Right lobe of liver (tissue), 6 donors: ENCODE results near the gene REC114. TPM values are rescaled to one million over a fixed set of nuclear protein-coding genes. Genes with fewer than 3 reads are reported as not detected.

Experiments used
- ATAC-seq, 4 donors: fragments of 200-7000 bp; cut with Tn5 transposase; one replicate each; pipeline ENCODE4 v1.9.1; 2020; ENCODE audit warnings: mild to moderate bottlenecking in 4 of 4, moderate library complexity in 4 of 4
- DNase-seq, 3 donors: peaks; one replicate each; pipeline ENCODE4 v3.0.0-alpha.2; 2020
- H3K27ac ChIP-seq, 3 donors: fragments of 200-600 bp; one replicate each; pipeline ENCODE4 v1.8.0; 2022
- H3K27me3 ChIP-seq, 2 donors: fragments of 200-600 bp; one replicate each; pipeline ENCODE4 v1.8.0; 2022
- H3K36me3 ChIP-seq, 4 donors: fragments of 200-600 bp; sonication (generic) in 1 of 4; one replicate each; pipeline versions ENCODE4 v1.5.1 to v1.8.0; 2017 to 2022; ENCODE audit warnings: control low read depth in 1 of 4
- H3K4me1 ChIP-seq, 4 donors: fragments of 200-600 bp; sonication (generic) in 1 of 4; one replicate each; pipeline versions ENCODE4 v1.5.1 to v1.8.0; 2017 to 2022; ENCODE audit warnings: control low read depth in 1 of 4
- H3K4me3 ChIP-seq, 3 donors: fragments of 200-600 bp; one replicate each; pipeline ENCODE4 v1.8.0; 2022
- H3K9me3 ChIP-seq, 4 donors: fragments of 200-600 bp; sonication (generic) in 1 of 4; one replicate each; pipeline versions ENCODE4 v1.5.1 to v1.8.0; 2017 to 2022; ENCODE audit warnings: control low read depth in 1 of 4
- CTCF ChIP-seq, 4 donors: fragments of 200-600 bp in 3 of 4; fragments of 450-650 bp in 1 of 4; IDR thresholded peaks; one replicate each; pipeline versions ENCODE4 v1.5.1 to v1.8.0; 2016 to 2022; ENCODE audit warnings: antibody characterized with exemption in 4 of 4, mild to moderate bottlenecking in 2 of 4
- POLR2A ChIP-seq: fragments of 450-650 bp; IDR thresholded peaks from one replicate; pipeline ENCODE4 v1.6.1; 2017; ENCODE audit warnings: antibody characterized with exemption, mild to moderate bottlenecking
- WGBS: methylation state at CpG from one replicate; pipeline ENCODE4 v1.1.6; 2018; ENCODE audit warnings: low coverage, low lambda C conversion rate; ENCODE audit not compliant: insufficient coverage; ENCODE audit errors: missing lambda C conversion rate; 5-methylcytosine and 5-hydroxymethylcytosine counted together
- intact Hi-C, 2 donors: fragments of 100-400 bp; cut with DNase I; formaldehyde crosslinking; loops; one replicate each; pipeline versions ENCODE4 v1.11.2 to v1.14.1; 2022
- total RNA-seq, 6 experiments: library from RNA; depleted of rRNA in 2 of 6; stranded (reverse); fragments of >200 nt in 2 of 6; fragmentation: NEBNext Ultra II Directional in 3 of 6; extraction: Animal tissue kit (Norgen Biotek cat#: 25700) in 3 of 6; gene quantifications; one replicate each; pipeline versions ENCODE4 v1.1.0 to v1.2.4, GENCODE V29; 2016 to 2023
- donor health status: DM: no; HTN: yes; CAD: no.
- donor health status: DM: no; HTN: no; CAD: no.
- donor health status: DM: no; HTN: no; CAD: no.
- donor health status: DM: no; HTN: yes; CAD: no.
- donor health status: DM: no; HTN: yes; CAD: no.

Gene REC114
- total RNA-seq, 6 experiments from 2014 or later: not detected

- no peaks in the 10 kb centered on the region for H3K9me3 ChIP-seq
- DNase-seq: no peak
- no peak for ATAC-seq
- no peaks in the 10 kb centered on the region for H3K36me3 ChIP-seq
- no peak for TF ChIP-seq POLR2A
- no peak overlapping the region for H3K27ac ChIP-seq
- no peaks in the 10 kb centered on the region for H3K4me1 ChIP-seq
- no peaks in the 10 kb centered on the region for H3K27me3 ChIP-seq
- intact Hi-C loops: no loop called here
- WGBS: 72% methylated on average over 3 of the region's 3 CpGs
- H3K4me3 ChIP-seq: no peak overlapping the region
Measured at GRCh38 chr15:73530649-73531048, 87.7 kb downstream of the REC114 start.

GRCh38 chr15:73538123-73538522, 95.2 kb downstream of the REC114 start:
- ATAC-seq (no peak), DNase-seq (no peak)
- TF ChIP-seq POLR2A (no peak), CTCF (IDR thresholded peaks at IDR 0.05) (no peak)
- intact Hi-C loops: no loop called here
- Histone ChIP-seq H3K9me3 (no peaks in the 10 kb centered on the region), H3K4me3 (no peak overlapping the region), H3K27ac (no peak overlapping the region), H3K27me3 (no peaks in the 10 kb centered on the region), H3K36me3 (no peaks in the 10 kb centered on the region), H3K4me1 (no peaks in the 10 kb centered on the region)
- 100% methylated on average over 2 of the region's 2 CpGs for WGBS

GRCh38 chr15:73538563-73539211, 95.7 kb downstream of the REC114 start:
- DNase-seq (no peak), ATAC-seq (no peak)
- Histone ChIP-seq H3K27me3 (no peaks in the 10 kb centered on the region), H3K27ac (no peak overlapping the region), H3K4me3 (no peak overlapping the region), H3K9me3 (no peaks in the 10 kb centered on the region), H3K36me3 (no peaks in the 10 kb centered on the region), H3K4me1 (no peaks in the 10 kb centered on the region)
- 98% methylated on average over 5 of the region's 10 CpGs for WGBS
- no peak for TF ChIP-seq CTCF (IDR thresholded peaks at IDR 0.05)
- TF ChIP-seq POLR2A: no peak
- intact Hi-C loops: no loop called here

- no peak overlapping the region for H3K27ac ChIP-seq
- H3K9me3 ChIP-seq: no peaks in the 10 kb centered on the region
- H3K27me3 ChIP-seq: no peaks in the 10 kb centered on the region
- H3K4me3 ChIP-seq: no peak overlapping the region
- TF ChIP-seq POLR2A (no peak), CTCF (IDR thresholded peaks at IDR 0.05) (no peak)
- intact Hi-C loops: no loop called here
- 79% methylated on average over 5 of the region's 9 CpGs for WGBS
- H3K36me3 ChIP-seq: no peaks in the 10 kb centered on the region
- peak in 2 of 3 donors; percentile 22 to 59 for DNase-seq
- peak in 1 of 4 donors; percentile 18 for ATAC-seq
- H3K4me1 ChIP-seq: no peaks in the 10 kb centered on the region
Measured at GRCh38 chr15:73539212-73540128, 96.5 kb downstream of the REC114 start.

- intact Hi-C loops: no loop called here
- Histone ChIP-seq H3K4me1 (no peaks in the 10 kb centered on the region), H3K36me3 (no peaks in the 10 kb centered on the region), H3K27ac (no peak overlapping the region), H3K4me3 (no peak overlapping the region), H3K9me3 (no peaks in the 10 kb centered on the region), H3K27me3 (no peaks in the 10 kb centered on the region)
- ATAC-seq (peak in 3 of 4 donors; percentile 40 to 82 (median 67)), DNase-seq (no peak)
- no peak for TF ChIP-seq CTCF (IDR thresholded peaks at IDR 0.05)
- no peak for TF ChIP-seq POLR2A
- WGBS: 71% methylated on average over 3 of the region's 3 CpGs
Measured at GRCh38 chr15:73540161-73540560, 97.2 kb downstream of the REC114 start.
